GM12892 (cell line): Measurements from ENCODE around the gene APC2.
"Not testable (repeated sequence)": the region's sequence is repeated elsewhere in the genome, so short reads cannot be mapped to it uniquely, and the experiment has no call there.

Experiments used
- DNase-seq: peaks from one replicate; pipeline ENCODE4 v3.0.0; 2011; ENCODE audit not compliant: insufficient read length
- FAIRE-seq: peaks from 2 replicates; lab custom pipeline; 2011; peaks lifted over from hg19 to GRCh38; lab: Jason Lieb, UNC
- POLR2A ChIP-seq: IDR thresholded peaks from 2 replicates; pipeline ENCODE4 v1.6.1; 2011; ENCODE audit warnings: low read depth, low read length, control low read depth
- POLR2AphosphoS5 ChIP-seq: IDR thresholded peaks from 2 replicates; pipeline ENCODE4 v1.6.1; 2011; ENCODE audit warnings: low read depth, low read length, control low read depth
- TAF1 ChIP-seq: IDR thresholded peaks from 2 replicates; pipeline ENCODE4 v1.6.1; 2011; ENCODE audit warnings: low read depth, mild to moderate bottlenecking, control low read depth, low read length, borderline replicate concordance

APC2 gene

GRCh38 chr19:1510807-1511206, 60.9 kb downstream of the APC2 start:
- FAIRE-seq (no peak), DNase-seq (no peak)
- TF ChIP-seq TAF1 (no peak), POLR2A (no peak), POLR2AphosphoS5 (no peak)

GRCh38 chr19:1511318-1512317, 61.7 kb downstream of the APC2 start:
- DNase-seq = no peak
- TF ChIP-seq POLR2AphosphoS5 (no peak), POLR2A (no peak), TAF1 (no peak)
- no peak for FAIRE-seq

- peak; percentile 85 for DNase-seq
- TF ChIP-seq TAF1 = no peak
- no peak for TF ChIP-seq POLR2AphosphoS5
- TF ChIP-seq POLR2A = no peak
- peak; percentile 69 for FAIRE-seq
Measured at GRCh38 chr19:1512671-1513498, 63.0 kb downstream of the APC2 start, which contains the start of gene ADAMTSL5. Gene ADAMTSL5 (minus strand): TSS chr19:1513019. CDS start chr19:1510943, 2,076 bp downstream.

GRCh38 chr19:1513499-1514294, 63.8 kb downstream of the APC2 start:
- FAIRE-seq (no peak), DNase-seq (peak; percentile 71)
- TF ChIP-seq POLR2A = no peak
- no peak for TF ChIP-seq TAF1
- no peak for TF ChIP-seq POLR2AphosphoS5

- DNase-seq = no peak
- no peak for FAIRE-seq
- TF ChIP-seq POLR2AphosphoS5 = no peak
- no peak for TF ChIP-seq TAF1
- TF ChIP-seq POLR2A = no peak
Measured at GRCh38 chr19:1514295-1514661, 64.4 kb downstream of the APC2 start.

GRCh38 chr19:1514986-1515721, 65.2 kb downstream of the APC2 start:
- no peak for FAIRE-seq
- no peak for TF ChIP-seq POLR2A
- no peak for TF ChIP-seq TAF1
- no peak for TF ChIP-seq POLR2AphosphoS5

GRCh38 chr19:1516395-1516753, 66.5 kb downstream of the APC2 start:
- TF ChIP-seq POLR2A (no peak), TAF1 (no peak), POLR2AphosphoS5 (no peak)
- no peak for FAIRE-seq
- DNase-seq = no peak

More at GRCh38 chr19:1514986-1515721, 65.2 kb downstream of the APC2 start:
- no peak for DNase-seq

GRCh38 chr19:1518471-1518870, 68.5 kb downstream of the APC2 start:
- no peak for FAIRE-seq
- no peak for DNase-seq
- no peak for TF ChIP-seq POLR2A

GRCh38 chr19:1519802-1520201, 69.9 kb downstream of the APC2 start:
- DNase-seq, FAIRE-seq: not testable (repeated sequence)

- no peak for DNase-seq
- no peak for FAIRE-seq
- TF ChIP-seq POLR2A = no peak
- TF ChIP-seq POLR2AphosphoS5 = no peak
- TF ChIP-seq TAF1 = no peak
Measured at GRCh38 chr19:1520203-1520780, 70.4 kb downstream of the APC2 start.
